ENCODE results near the gene ARPC1B. TPM values are rescaled to one million over a fixed set of nuclear protein-coding genes. Genes with fewer than 3 reads are reported as not detected.

Gene ARPC1B
- total RNA-seq, 2 donors from 2014 or later = 85.4 to 86.5 TPM

GRCh38 chr7:99362801-99363200, 11.7 kb upstream of the ARPC1B start:
- H3K27me3 ChIP-seq (replicated peaks; ENCODE audit: insufficient read depth) = no peaks in the 10 kb centered on the region
- WGBS = 76% methylated on average over 3 of the region's 3 CpGs
- H3K36me3 ChIP-seq = peaks cover 0 to 6% of the 10 kb centered on the region in 2 donors
- H3K4me3 ChIP-seq = no peak overlapping the region
- no peak for DNase-seq (ENCODE audit: low spot score)
- intact Hi-C loops (cut with DNase I) = no loop called here
- TF ChIP-seq CTCF (IDR thresholded peaks at IDR 0.05) = no peak
- TF ChIP-seq POLR2AphosphoS5 (IDR thresholded peaks at IDR 0.05) = no peak
- no peak for TF ChIP-seq POLR2A (IDR thresholded peaks at IDR 0.05)
- H3K27ac ChIP-seq = no peak overlapping the region
- no peaks in the 10 kb centered on the region for H3K9me3 ChIP-seq
- no peaks in the 10 kb centered on the region for H3K4me1 ChIP-seq (replicated peaks)

GRCh38 chr7:99363286-99363685, 11.2 kb upstream of the ARPC1B start:
- no peak for DNase-seq (ENCODE audit: low spot score)
- no peak for TF ChIP-seq CTCF (IDR thresholded peaks at IDR 0.05)
- TF ChIP-seq POLR2A (IDR thresholded peaks at IDR 0.05) = no peak
- no peak for TF ChIP-seq POLR2AphosphoS5 (IDR thresholded peaks at IDR 0.05)
- H3K27me3 ChIP-seq (replicated peaks; ENCODE audit: insufficient read depth) = no peaks in the 10 kb centered on the region
- no peaks in the 10 kb centered on the region for H3K9me3 ChIP-seq
- H3K4me3 ChIP-seq = no peak overlapping the region
- WGBS = 81% methylated on average over 5 of the region's 5 CpGs
- no peaks in the 10 kb centered on the region for H3K4me1 ChIP-seq (replicated peaks)
- peaks cover 0 to 6% of the 10 kb centered on the region in 2 donors for H3K36me3 ChIP-seq
- intact Hi-C loops (cut with DNase I) = no loop called here
- no peak overlapping the region for H3K27ac ChIP-seq

GRCh38 chr7:99365318-99366141, 9.0 kb upstream of the ARPC1B start:
- intact Hi-C loops (cut with DNase I) = no loop called here
- Histone ChIP-seq H3K36me3 (peaks cover 0 to 3% of the 10 kb centered on the region in 2 donors), H3K4me3 (no peak overlapping the region), H3K4me1 (replicated peaks) (no peaks in the 10 kb centered on the region), H3K27ac (no peak overlapping the region), H3K9me3 (no peaks in the 10 kb centered on the region), H3K27me3 (replicated peaks; ENCODE audit: insufficient read depth) (no peaks in the 10 kb centered on the region)
- TF ChIP-seq POLR2AphosphoS5 (IDR thresholded peaks at IDR 0.05) = peak; percentile 38
- peak; percentile 10 to 68 (median 51) for TF ChIP-seq CTCF (IDR thresholded peaks at IDR 0.05)
- TF ChIP-seq POLR2A (IDR thresholded peaks at IDR 0.05) = no peak
- peak; percentile 61 for DNase-seq (ENCODE audit: low spot score)
- 70% methylated on average over 17 of the region's 17 CpGs for WGBS

- Histone ChIP-seq H3K4me3 (no peak overlapping the region), H3K27ac (no peak overlapping the region), H3K9me3 (no peaks in the 10 kb centered on the region), H3K4me1 (replicated peaks) (no peaks in the 10 kb centered on the region), H3K27me3 (replicated peaks; ENCODE audit: insufficient read depth) (no peaks in the 10 kb centered on the region), H3K36me3 (peaks cover 0 to 2% of the 10 kb centered on the region in 2 donors)
- 59% methylated on average over 11 of the region's 11 CpGs for WGBS
- no peak for DNase-seq (ENCODE audit: low spot score)
- intact Hi-C loops (cut with DNase I) = no loop called here
- TF ChIP-seq CTCF (IDR thresholded peaks at IDR 0.05) = no peak
- TF ChIP-seq POLR2AphosphoS5 (IDR thresholded peaks at IDR 0.05) = no peak
- TF ChIP-seq POLR2A (IDR thresholded peaks at IDR 0.05) = no peak
Measured at GRCh38 chr7:99366646-99367045, 7.9 kb upstream of the ARPC1B start.

All from prostate gland (tissue), 2 donors.